ENCODE measurements around the gene CMIP. TPM values are rescaled to one million over a fixed set of nuclear protein-coding genes. Genes with fewer than 3 reads are reported as not detected.
A peak's percentile ranks its signal among the peaks of the same experiment; 100 is the strongest.

The CMIP gene
- polyA plus RNA-seq, 1 of the 3 experiments (the other 2 are of a cell fraction), result 5.4 TPM

DNA sequence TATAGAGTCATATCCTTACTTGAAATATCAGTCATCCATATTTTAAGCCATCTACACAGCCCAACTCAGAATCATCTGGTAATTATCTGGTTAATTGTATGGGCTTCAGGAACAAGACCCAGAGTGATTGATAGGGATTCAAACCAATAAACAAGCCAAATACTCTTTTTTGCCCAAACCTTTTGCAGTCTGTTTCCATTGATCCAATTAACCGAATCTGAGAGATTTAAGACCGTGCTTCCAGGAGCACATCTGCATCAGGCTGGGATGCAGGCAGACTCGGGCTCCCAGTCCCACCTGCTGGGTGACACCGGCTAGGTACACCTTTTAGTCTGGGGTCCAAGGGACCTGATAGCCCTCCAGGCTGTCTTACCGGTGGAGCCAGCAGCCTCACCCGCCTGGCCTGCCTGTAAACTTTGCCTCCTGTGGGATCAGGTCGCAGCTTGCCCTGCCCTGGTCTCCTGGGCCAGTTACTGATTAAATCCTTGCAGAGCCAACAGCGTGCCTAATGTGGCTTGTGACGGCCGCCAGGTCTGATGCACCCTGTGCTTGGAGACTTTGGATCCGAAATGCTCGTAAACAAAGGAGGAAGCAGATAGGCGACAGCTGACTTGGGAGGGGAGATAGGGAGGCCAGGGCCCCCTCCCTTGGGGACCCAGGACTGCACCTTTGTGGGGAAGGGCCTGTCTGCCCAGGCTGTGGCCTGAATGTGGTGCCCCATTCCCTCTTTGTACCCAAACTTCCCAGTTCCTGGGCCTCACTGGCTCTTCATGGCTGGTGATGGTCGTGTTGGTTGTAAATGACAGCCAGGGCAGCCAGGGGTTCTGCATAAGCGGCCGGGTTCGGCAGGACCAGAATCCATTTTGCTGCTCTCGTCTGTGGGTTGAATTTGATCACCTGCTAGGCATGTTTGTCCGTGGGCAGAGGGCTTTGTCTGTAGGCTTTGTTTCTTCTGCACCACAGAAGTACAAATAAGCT is 3.8 kb downstream of the CMIP start:
- Histone ChIP-seq H3K27ac (ENCODE audit: low read depth in 2 of 2, low read length in 1 of 2) (peak overlapping the region in 1 of 2 experiments; percentile 25; a peak in 2 of 4 replicates), H3K9me3 (no peaks in the 10 kb centered on the region), H3F3A (replicated peaks; ENCODE audit: insufficient read depth) (no peaks in the 10 kb centered on the region), H4K20me1 (ENCODE audit: insufficient read depth) (peaks cover 62% of the 10 kb centered on the region), H3K79me2 (ENCODE audit: insufficient read depth) (peaks cover 81% of the 10 kb centered on the region), H3K4me2 (no peak overlapping the region), H2AFZ (ENCODE audit: low read depth) (no peak overlapping the region), H3K27me3 (ENCODE audit: insufficient read depth) (no peaks in the 10 kb centered on the region), H3K4me3 (ENCODE audit: low read depth in 2 of 2, low read length in 1 of 2) (no peak overlapping the region; a peak in 1 of 4 replicates), H3K36me3 (replicated peaks in 1 of 2; ENCODE audit: control insufficient read depth in 1 of 2, insufficient read depth in 2 of 2, low read length in 1 of 2) (no peaks in the 10 kb centered on the region), H3K9ac (no peak overlapping the region), H3K4me1 (ENCODE audit: control insufficient read depth in 1 of 2, insufficient read depth in 2 of 2, low read depth in 1 of 2, low read length in 1 of 2) (peaks cover 10 to 63% of the 10 kb centered on the region in 2 experiments; a peak in 3 of 4 replicates), H3K9me2 (no peaks in the 10 kb centered on the region)
- 71% methylated on average over 11 of the region's 19 CpGs for WGBS (ENCODE audit: low lambda C conversion rate)
- POLR2A ChIA-PET, result interaction anchor here (1.0 kb wide), 1 partner anchor 68 kb away, joined by 3 read pairs; no protein-coding TSS in a partner anchor
- CTCF ChIA-PET, result interaction anchor here (0.7 to 1.9 kb wide), 2 partner anchors 57 to 248 kb away, joined by 3 to 5 read pairs; no protein-coding TSS in a partner anchor
- DNase-seq, result no peak
- TF ChIP-seq MXI1 (IDR thresholded peaks at IDR 0.05; ENCODE audit: low read depth, low read length) (peak; percentile 41; the same call in 1 of the 2 replicates), RAD21 (IDR thresholded peaks at IDR 0.05; ENCODE audit: low read length) (no peak)
- TF ChIP-seq, protein P1, sequence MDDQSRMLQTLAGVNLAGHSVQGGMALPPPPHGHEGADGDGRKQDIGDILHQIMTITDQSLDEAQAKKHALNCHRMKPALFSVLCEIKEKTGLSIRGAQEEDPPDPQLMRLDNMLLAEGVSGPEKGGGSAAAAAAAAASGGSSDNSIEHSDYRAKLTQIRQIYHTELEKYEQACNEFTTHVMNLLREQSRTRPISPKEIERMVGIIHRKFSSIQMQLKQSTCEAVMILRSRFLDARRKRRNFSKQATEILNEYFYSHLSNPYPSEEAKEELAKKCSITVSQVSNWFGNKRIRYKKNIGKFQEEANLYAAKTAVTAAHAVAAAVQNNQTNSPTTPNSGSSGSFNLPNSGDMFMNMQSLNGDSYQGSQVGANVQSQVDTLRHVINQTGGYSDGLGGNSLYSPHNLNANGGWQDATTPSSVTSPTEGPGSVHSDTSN (IDR thresholded peaks at IDR 0.05), result peak; percentile 19; the same call in 1 of the 2 replicates

DNA sequence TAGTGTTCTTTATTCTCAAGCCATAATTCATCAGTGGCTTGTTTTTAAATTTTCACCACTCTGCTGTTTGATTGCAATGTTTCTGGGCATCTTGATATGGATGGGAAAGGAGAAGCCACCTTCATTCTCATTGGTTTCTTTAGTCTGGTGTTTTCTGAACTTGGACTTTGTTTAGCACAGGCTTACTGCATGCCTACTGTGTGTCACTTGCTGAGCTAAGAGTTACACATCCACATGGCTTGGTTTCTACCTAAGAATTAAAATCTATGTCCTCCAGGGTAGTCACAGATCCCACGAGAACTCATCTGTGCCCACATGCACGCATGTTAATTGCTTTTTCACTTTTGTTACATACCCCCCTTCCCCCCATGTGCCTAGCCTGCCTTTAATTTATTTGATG is 4.6 kb downstream of the CMIP start:
- no peak overlapping the region for H2AFZ ChIP-seq (ENCODE audit: low read depth)
- CTCF ChIA-PET, result interaction anchor here (1.9 kb wide), 1 partner anchor 248 kb away, joined by 5 read pairs; no protein-coding TSS in a partner anchor
- peaks cover 65% of the 10 kb centered on the region for H4K20me1 ChIP-seq (ENCODE audit: insufficient read depth)
- DNase-seq, result no peak
- no peak for TF ChIP-seq EP300 (IDR thresholded peaks at IDR 0.05; ENCODE audit: borderline replicate concordance in 1 of 2, low read depth in 1 of 2, low read length in 1 of 2)
- TF ChIP-seq TEAD4 (IDR thresholded peaks at IDR 0.05; ENCODE audit: borderline replicate concordance, insufficient read depth), result no peak
- TF ChIP-seq CHD2 (IDR thresholded peaks at IDR 0.05; ENCODE audit: low read length, partially characterized antibody), result no peak
- no peak for TF ChIP-seq SMC3 (IDR thresholded peaks at IDR 0.05; ENCODE audit: low read depth, low read length)
- no peak for TF ChIP-seq RAD21 (IDR thresholded peaks at IDR 0.05; ENCODE audit: low read length)
- no peak overlapping the region for H3K4me2 ChIP-seq
- no peak overlapping the region for H3K9ac ChIP-seq
- no peaks in the 10 kb centered on the region for H3K9me3 ChIP-seq
- no peaks in the 10 kb centered on the region for H3K9me2 ChIP-seq
- peaks cover 89% of the 10 kb centered on the region for H3K79me2 ChIP-seq (ENCODE audit: insufficient read depth)
- POLR2A ChIA-PET, result interaction anchor here (1.0 kb wide), 1 partner anchor 67 kb away, joined by 3 read pairs; no protein-coding TSS in a partner anchor
- H3F3A ChIP-seq (replicated peaks; ENCODE audit: insufficient read depth), result no peaks in the 10 kb centered on the region
- 95% methylated on average over 2 of the region's 2 CpGs for WGBS (ENCODE audit: low lambda C conversion rate)
- H3K27me3 ChIP-seq (ENCODE audit: insufficient read depth), result no peaks in the 10 kb centered on the region
- H3K27ac ChIP-seq (ENCODE audit: low read depth in 2 of 2, low read length in 1 of 2), result 0 out of 4 replicates have a peak overlapping the region, but pooled peaks of 1 of the 2 experiments have one; percentile 28
- peaks cover 10 to 60% of the 10 kb centered on the region in 2 experiments; a peak in 3 of 4 replicates for H3K4me1 ChIP-seq (ENCODE audit: control insufficient read depth in 1 of 2, insufficient read depth in 2 of 2, low read depth in 1 of 2, low read length in 1 of 2)
- H3K36me3 ChIP-seq (replicated peaks in 1 of 2; ENCODE audit: control insufficient read depth in 1 of 2, insufficient read depth in 2 of 2, low read length in 1 of 2), result no peaks in the 10 kb centered on the region
- no peak overlapping the region for H3K4me3 ChIP-seq (ENCODE audit: low read depth in 2 of 2, low read length in 1 of 2)

All from SK-N-SH (cell line).